HG02610 (cell line): ENCODE measurements around the gene ZNF121.
"Not testable (repeated sequence)": the region's sequence is repeated elsewhere in the genome, so short reads cannot be mapped to it uniquely, and the experiment has no call there.

Experiments
- ATAC-seq: cut with Tn5 transposase; IDR thresholded peaks from one replicate; pipeline ENCODE4 v1.9.1; 2021; ENCODE audit warnings: mild to moderate bottlenecking, moderate library complexity; ENCODE audit not compliant: unreplicated experiment

Gene ZNF121

DNA sequence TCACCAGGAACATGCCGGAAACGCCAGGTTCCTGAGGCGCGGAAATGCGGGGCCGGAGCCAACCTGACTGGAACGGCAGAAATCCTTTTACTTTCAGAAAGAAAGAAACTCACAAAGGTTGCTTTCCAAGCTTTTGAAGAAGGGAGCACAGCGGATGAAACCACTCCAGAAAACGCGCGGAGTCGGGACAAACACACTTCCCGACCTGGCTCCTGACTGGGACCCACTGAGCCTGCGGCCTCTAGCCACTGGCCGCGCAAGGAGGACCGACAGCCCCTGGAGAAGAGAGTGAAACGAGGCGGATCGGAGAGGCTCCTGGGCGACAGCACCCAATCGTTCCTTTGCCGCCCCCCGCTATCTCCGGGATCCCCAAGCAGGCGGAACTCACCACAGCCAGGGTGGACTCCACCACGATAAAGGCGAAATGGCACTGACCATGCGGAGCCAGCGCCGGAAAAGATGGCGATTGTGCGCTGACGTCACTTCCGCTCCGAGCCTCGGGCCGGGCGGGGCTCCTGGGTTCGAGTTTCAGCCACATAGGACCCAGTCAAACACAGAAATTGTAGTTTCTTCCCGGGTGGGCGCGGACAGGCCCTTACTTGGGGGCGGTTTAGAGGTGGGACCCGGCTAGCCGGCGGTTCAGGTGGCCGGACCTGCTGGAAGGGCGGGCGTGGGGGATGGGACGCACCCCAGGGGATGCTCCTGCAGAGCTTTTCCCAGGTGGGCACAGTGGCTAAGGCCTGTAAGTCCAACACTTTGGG is at the start of gene ZNF121:
Gene ZNF121 (minus strand): TSS at position 432 of the 761 bp plus-strand sequence. CDS start 16,407 bp downstream, outside the sequence.
- peak; percentile 74 for ATAC-seq

DNA sequence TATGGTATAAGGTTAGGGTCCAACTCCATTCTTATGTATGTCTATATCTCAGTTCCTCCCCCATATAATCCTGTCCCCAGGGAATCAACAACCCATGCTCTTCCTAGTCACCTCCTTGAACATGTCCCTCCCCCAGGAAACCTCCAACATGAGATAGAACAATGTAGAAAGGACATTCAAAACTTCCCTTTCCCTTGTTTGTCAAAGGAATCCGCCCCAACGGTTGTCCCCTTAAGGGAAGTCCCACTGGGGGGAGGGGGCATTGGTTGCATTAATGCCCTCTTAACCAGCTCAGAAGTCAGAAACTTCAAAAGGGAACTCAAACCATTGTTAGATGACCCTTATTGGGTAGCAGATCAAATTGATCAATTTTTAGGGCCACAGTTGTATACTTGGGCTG is 43.6 kb upstream of the ZNF121 start:
- ATAC-seq: no peak

DNA sequence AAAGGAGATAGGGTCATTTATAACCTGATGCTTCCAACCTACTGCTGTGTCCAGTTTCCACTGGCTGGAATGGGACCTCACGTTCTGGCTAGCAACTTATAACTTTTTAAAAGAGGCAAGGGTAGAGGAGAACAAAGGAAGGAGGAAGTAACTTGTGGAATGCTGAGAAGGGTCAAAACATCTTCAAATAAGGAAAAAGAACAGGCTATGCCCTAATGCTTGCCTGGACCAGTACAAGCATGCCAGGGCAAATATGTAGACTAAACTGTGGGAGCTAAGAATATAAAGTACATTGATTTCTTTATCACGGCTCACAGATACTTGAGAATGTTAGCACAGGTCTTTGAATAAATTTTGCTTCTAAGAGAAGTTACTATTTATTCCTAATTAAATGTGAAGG is 38.2 kb upstream of the ZNF121 start:
- no peak for ATAC-seq

DNA sequence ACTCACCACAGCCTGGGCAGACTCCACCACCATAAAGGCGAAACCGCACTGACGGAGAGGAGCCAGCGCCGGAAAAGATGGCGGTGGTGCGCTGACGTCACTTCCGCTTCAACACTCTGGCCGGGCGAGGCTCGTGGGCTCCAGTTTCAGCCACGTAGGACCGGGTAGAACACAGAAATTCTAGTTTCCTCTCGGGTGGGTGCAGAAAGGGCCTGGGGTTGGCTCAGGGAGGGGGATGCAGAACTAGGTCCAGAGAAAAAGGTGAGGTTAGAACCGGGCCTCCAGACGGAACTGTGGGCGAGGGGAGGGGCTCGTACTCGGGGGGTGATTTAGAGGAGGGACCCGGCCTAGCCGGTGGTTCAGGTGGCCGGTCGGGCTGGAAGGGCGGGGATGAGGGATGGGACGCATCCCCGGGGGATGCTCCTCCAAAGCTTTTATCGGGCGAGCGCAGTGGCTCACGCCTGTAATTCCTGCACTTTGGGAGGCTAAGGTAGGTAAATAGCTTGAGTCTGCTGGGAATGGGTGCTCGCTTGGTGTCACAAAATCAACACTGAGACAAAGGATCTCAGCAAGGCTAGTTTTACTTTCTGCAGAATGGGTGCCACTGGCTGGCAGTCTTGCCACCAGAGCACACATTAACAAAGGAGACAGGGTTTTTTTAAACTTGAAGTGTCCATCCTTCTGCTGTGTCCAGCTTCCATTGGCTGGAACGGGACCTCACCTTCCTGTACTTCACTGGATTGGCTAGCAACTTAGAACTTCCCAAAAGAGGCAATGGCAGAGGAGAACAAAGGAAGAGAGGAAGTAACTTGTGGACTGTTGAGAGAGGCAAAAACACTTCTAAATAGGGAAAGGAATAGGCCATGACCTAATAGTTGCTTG is 37.1 kb upstream of the ZNF121 start, which contains the start of gene ZNF561:
Gene ZNF561 (minus strand): TSS at position 77 of the 882 bp plus-strand sequence. CDS start 1,776 bp downstream, outside the sequence.
- peak; percentile 64 for ATAC-seq

DNA sequence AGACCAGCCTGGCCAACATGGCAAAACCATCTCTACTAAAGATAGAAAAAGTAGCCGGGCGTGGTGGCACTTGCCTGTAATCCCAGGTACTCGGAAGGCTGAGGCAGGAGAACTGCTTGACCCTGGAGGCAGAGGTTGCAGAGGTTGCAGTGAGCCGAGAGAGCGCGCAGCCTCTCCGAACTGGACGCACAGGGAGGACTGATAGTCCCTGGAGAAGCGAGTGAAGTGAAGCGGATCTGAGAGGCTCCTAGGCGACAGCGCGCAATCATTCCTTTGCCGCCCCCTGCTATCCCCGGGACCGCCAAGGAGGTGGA is 36.5 kb upstream of the ZNF121 start:
- ATAC-seq: no peak

DNA sequence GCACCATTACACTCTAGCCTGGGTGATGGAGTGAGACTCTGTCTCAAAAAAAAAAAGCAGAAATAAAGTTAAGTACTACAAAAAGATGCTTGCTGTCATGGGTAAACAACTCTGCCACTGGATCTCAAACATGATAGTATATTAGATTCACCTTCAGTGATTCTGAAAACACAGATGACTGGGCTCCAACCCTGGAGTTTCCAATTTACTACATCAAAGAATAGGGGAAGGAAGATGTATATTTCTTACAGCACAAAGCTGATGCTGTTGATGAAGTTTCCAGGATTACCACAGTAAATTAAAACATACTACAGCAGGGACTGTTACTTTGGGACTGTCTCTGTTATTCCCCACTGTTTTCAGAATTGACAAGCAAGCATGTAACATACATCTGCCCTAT is 31.5 kb upstream of the ZNF121 start:
- no peak for ATAC-seq

DNA sequence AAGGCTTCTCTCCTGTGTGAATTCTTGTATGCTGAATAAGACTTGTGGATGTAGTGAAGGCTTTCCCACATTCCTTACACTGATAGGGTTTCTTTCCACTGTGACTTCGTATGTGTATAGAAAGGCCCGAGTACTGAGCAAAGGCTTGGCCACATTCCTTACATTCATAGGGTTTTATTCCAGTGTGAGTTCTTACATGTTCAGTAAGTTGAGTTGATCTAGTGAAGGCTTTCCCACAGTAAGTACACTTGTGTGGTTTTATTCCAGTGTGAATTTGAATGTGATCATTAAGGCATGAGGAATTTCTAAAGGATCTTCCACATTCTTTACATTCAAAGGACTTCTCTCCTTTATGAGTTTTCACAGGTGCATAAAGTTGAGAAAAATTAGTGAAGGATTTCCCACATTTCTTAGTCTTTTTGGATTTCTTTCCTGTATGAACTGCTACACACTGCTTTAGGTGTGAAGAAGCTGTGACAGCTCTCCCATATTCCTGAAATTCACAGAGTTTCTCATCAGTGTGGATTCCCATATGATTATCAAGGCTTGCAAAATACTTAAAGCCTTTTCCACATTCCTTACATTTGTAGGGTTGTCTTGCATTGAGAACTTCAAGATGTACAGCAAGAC is 26.3 kb upstream of the ZNF121 start:
- ATAC-seq: no peak

DNA sequence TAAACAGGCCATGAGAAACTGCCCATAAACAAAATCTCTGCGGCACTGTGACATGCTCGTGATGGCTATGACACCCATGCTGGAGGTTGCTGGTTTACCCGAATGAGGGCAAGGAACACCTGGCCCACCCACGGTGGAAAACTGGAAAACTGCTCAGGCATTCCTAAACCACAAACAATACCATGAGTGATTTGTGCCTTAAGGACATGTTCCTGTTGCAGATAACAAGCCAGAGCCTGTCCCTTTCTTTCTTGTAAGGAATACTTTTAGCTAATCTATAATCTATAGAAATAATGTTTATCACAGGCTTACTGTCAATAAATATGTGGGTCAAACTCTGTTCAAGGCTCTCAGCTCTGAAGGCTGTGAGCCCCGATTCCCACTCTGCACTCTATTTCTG is 24.6 kb upstream of the ZNF121 start:
- ATAC-seq: no peak

DNA sequence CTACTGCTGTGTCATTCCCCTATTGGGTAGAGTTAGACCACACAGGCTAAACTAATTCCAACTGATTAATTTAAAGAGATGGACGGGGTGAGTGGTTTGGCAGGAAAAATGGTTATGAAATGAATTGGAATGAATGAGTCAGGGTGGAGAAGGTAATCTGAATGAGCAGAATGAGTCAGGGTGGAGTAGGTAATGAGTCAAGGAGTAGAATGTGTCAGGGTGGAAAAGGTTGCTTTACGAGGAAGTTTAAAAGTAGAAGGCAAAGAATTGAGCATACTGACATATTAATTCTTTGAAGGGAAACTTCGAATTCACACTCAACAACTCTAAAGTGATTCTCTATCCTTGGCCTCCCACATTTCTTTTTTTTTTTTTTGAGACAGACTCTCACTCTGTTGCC is 12.7 kb upstream of the ZNF121 start:
- ATAC-seq: no peak

DNA sequence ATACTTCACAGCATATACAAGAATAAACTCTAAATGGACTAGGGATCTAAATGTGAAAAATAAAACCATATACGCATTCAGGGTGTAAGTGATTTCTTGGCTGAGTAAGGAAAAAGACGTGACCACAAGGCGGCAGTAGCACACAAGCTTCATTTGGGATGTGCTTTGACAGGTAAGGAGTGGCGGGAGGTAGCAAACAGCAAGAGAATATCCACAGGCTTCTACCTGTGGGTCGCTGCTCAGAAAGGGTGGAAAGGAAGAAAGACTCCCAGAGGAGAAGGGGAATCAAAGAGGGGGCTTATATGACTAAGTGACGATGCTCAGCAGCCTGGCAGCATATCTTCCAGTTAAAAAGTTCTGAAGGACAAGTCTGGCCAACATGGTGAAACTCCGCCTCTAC is 2.5 kb upstream of the ZNF121 start:
- no peak for ATAC-seq

DNA sequence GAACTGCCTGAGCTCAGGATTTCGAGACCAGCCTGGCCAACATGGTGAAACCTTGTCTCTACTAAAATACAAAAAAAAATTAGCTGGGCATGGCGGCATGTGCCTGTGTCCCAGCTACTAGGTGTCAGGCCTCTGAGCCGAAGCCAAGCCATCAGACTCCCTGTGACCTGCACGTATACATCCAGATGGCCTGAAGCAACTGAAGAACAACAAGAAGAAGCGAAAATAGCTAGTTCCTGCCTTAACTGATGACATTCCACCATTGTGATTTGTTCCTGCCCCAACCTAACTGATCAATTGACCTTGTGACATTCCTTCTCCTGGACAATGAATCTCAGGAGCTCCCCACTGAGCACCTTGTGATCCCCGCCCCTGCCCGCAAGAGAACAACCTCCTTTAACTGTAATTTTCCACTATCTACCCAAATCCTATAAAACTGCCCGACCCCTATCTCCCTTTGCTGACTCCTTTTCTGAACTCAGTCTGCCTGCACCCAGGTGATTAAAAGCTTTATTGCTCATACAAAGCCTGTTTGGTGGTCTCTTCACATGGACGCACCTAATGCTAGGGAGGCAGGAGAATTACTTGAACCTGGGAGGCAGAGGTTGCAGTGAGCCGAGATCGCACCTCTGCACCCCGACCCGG is 2.1 kb downstream of the ZNF121 start:
- ATAC-seq: not testable (repeated sequence)

DNA sequence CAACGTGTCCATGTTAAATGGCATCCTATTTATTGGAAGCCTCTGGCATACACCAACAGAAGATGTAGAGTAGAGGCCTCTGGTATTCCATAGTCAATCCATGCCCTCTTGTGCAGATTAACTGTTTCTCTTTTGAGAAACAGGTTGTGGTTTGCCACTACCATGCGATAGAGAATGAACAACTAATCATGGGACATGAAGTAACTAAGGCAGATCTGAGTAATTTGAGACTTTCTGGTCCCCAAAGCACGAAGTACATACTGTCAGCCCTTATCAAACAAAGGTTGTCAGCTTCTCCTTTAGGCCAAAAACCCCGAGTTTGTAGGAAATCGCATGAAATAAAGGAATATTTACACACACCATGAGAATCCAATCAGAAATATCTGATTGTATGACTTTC is 3.6 kb downstream of the ZNF121 start:
- no peak for ATAC-seq

DNA sequence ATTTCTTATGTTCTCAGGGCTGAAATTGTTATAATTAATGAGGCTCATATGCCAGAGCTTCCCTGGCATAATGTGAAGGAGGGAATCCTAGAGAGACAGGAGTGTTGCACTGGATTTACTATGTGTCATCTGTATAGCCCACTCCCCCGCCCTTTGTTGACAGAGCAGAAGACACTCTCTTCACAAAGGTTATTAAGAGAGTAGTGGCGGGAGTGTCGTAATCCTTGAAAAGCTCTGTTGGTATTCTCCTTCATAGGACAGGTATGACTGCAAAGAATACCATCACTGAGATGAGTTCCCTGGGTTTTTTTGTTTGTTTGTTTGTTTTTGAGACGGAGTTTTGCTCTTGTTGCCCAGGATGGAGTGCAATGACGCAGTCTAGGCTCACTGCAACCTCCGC is 14.0 kb downstream of the ZNF121 start:
- no peak for ATAC-seq

DNA sequence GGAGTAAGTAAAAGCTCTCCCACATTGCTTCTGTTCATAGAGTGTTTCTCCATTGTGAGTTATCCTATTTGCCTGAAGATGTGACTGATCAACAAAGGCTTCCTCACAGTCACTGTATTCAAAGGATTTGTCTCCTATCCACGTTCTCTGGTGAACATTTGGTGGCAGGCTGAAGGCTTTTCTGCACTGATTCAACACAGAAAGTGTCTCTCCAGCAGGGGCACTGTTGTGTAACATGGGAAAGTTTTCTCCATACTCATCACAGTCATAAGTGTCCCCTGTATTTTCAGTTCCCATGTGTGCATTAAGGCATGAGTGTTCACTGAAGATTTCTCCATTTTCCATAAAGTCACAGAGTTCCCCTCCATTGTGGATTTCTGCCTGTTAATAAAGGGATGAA is 17.6 kb downstream of the ZNF121 start:
- no peak for ATAC-seq

DNA sequence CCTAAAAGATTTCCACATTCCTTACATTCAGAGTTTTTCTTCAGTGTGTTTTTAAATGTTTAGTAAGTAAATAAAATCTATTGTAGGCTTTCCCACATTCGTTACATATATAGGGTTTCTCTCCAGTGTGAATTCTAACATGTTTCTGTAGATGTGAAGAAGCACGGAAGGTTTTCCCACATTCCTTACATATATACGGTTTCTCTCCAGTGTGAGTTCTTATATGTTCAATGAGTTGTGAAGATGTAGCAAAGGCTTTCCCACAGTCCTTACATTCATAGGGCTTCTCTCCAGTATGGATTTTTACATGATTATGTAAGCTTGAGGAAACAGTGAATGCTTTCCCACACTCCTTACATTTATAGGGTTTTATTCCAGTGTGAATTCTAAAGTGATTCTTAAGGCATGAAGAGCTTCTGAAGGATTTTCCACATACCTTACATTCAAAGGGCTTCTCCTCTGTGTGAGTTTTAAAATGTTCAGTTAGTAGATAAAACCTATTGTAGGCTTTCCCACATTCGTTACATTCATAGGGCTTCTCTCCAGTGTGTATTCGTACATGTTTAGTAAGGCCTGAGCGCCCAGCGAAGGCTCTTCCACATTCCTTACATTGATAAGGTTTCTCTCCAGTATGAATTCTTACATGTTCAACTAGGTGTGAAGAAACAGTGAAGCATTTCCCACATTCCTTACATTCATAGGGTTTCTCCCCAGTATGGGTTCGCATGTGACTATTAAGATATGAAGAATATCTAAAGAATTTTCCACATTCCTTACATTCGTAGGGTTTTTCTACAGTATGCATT is 18.2 kb downstream of the ZNF121 start:
- ATAC-seq: no peak

DNA sequence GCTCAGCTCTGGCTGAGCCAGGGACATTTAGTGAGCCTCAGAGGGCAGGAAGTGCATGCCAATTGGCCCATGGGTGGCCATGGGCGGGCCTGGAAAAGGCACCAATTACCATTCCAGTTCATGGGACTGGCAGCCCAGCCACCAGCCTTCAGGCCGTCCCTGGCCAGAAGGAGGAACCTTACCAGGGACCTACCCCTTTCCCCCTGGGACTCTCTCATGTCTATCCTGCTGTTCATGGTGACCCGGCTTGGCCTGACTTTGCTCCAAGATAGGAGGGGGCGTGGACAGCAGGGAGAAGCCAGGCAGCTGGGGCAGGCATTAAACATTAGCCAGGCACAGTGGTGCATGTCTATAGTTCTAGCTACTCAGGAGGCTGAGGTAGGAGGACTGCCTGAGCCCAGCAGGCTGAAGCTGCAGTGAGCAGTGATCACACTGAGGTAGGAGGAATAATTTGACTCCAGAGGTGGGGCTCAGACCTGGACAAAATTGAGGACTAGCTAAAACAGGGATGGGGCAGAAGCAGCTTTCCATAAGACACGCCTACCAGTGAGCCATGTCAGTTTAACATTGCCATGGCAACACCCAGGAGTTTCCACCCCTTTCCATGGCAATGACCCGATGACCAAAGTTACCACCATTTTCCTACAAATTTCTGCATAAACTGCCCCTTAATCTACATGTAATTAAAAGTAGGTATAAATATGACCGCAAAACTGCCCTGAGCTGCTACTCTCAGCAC is 31.6 kb downstream of the ZNF121 start:
- no peak for ATAC-seq

DNA sequence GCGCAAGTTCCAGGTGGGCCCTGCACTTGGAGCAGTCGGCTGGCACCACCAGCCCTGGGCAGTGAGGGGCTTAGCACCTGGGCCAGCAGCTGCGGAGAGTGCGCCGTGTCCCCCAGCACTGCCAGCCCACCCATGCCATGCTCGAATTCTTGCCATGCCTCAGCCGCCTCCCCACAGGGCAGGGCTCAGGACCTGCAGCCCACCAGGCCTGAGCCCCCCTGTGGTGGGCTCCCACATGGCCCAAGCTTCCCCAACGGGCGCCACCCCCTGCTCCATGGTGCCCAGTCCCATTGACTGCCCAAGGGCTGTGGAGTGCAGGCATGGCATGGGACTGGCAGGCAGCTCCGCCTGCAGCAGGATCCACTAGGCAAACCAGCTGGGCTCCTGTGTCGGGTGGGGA is 36.4 kb downstream of the ZNF121 start:
- ATAC-seq: no peak

DNA sequence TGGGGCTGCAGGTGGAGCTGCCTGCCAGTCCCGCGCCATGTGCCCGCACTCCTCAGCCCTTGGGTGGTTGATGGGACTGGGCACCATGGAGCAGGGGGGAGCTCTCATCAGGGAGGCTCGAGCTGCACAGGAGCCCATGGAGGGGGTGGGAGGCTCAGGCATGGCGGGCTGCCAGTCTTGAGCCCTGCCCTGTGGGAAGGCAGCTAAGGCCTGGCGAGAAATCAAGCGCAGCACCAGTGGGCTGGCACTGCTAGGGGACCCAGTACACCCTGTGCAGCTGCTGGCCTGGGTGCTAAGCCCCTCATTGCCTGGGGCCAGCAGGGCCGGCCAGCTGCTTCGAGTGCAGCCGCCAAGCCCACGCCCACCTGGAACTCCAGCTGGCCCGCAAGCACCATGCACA is 43.0 kb downstream of the ZNF121 start:
- not testable (repeated sequence) for ATAC-seq

DNA sequence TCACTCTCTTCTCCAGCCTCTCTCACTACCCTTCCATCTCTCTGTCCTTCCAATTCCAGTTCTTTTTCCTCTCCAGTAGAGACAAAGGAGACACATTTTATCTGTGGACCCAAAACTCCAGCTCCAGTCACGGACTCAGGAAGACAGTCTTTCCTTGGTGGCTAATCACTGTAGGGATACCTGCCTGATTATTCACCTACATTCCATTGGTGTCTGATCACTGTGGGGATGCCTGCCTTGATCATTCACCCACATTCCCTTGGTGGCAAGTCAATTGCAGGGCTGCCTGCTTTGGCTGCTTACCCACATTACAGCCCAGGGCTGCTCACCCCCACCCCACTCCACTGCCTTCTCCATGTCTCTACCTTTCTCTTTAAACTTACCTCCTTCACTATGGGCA is 44.4 kb downstream of the ZNF121 start:
- ATAC-seq: not testable (repeated sequence)

DNA sequence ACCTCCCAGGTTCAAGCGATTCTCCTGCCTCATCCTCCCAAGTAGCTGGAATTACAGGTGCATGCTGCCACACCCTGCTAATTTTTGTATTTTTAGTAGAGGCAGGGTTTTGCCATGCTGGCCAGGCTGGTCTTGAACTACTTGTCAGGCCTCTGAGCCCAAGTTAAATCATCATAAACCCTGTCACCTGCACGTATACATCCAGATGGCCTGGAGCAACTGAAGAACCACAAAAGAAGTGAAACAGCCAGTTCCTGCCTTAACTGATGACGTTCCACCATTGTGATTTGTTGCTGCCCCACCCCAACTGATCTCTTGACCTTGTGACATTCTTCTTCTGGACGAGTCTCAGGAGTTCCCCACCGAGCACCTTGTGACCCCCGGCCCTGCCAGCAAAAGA is 45.1 kb downstream of the ZNF121 start:
- ATAC-seq: not testable (repeated sequence)
